Suprapubic skin (tissue), 4 donors: ENCODE data around the gene ALG14.

Experiments used
- POLR2A ChIP-seq, 2 donors: fragments of 450-650 bp; IDR thresholded peaks; one replicate each; pipeline ENCODE4 v1.6.1; 2017; ENCODE audit warnings: antibody characterized with exemption in 2 of 2, mild to moderate bottlenecking in 2 of 2, moderate library complexity in 2 of 2
- POLR2AphosphoS5 ChIP-seq, 3 donors: sonication (generic); formaldehyde crosslinking; IDR thresholded peaks; one replicate each; pipeline ENCODE4 v1.6.1; 2017; ENCODE audit warnings: antibody characterized with exemption in 3 of 3
- TF ChIP-seq, protein P1 (sequence below), 2 donors: fragments of 200-600 bp in 1 of 2; fragments of 450-650 bp in 1 of 2; sonication (generic) in 1 of 2; IDR thresholded peaks; one replicate each; pipeline ENCODE4 v1.5.1; 2016 to 2019; ENCODE audit warnings: antibody characterized with exemption in 2 of 2, mild to moderate bottlenecking in 1 of 2, moderate library complexity in 1 of 2

DNA sequence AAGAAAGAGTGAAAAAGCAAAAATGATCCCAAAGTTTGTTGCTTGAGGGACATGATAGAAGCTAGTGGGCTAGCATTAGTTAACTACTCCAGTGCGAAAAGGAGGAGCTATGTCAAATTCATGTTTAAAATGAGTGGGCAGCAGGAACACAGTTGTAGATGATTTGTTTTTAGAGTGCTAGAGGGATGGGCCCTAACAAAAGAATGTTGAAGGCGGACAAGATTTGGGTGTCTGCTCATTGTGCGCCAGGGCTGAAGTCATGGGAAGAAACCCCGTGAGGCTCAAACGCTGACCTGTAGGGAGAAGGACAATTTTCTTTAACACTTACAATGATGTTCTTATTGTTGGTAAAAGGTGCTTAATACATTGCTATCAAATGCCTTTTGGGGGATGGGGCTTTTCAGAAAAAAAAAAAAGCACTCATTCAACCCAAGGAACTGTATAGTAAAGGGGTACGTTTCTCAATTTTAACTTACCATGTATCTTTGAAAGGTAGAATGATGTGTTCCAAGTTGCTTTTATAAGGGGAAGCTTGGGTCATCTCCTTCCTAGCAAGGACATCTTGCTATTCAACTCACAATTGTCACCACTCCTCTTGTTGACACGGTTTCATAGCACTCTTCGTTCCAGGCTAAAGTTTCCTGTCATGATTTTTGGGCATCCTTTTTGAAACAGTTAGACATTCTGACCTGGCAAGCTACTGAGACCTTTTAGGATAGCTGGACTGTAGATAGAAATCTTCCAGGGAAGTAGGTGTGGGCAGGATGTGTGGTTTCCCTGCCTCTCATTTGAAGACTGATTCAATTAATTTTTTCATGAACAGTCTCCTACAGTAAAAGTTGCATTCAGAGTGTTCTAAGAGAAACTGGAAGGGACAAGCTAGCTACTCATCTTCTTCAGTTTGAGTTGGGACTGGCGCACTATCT, 92.8 kb downstream of the ALG14 start:
- TF ChIP-seq, protein P1, sequence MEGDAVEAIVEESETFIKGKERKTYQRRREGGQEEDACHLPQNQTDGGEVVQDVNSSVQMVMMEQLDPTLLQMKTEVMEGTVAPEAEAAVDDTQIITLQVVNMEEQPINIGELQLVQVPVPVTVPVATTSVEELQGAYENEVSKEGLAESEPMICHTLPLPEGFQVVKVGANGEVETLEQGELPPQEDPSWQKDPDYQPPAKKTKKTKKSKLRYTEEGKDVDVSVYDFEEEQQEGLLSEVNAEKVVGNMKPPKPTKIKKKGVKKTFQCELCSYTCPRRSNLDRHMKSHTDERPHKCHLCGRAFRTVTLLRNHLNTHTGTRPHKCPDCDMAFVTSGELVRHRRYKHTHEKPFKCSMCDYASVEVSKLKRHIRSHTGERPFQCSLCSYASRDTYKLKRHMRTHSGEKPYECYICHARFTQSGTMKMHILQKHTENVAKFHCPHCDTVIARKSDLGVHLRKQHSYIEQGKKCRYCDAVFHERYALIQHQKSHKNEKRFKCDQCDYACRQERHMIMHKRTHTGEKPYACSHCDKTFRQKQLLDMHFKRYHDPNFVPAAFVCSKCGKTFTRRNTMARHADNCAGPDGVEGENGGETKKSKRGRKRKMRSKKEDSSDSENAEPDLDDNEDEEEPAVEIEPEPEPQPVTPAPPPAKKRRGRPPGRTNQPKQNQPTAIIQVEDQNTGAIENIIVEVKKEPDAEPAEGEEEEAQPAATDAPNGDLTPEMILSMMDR (IDR thresholded peaks at IDR 0.05): no peak
- TF ChIP-seq POLR2AphosphoS5 (IDR thresholded peaks at IDR 0.05) (no peak), POLR2A (IDR thresholded peaks at IDR 0.05) (no peak)
